ENCODE data around the gene ENPEP.

Gene ENPEP

GRCh38 chr4:110610940-110611831 lies 135.2 kb downstream of the ENPEP start:
- H3K36me3 ChIP-seq: no peaks in the 10 kb centered on the region
- H3K27ac ChIP-seq: no peak overlapping the region
- intact Hi-C loops (cut with DNase I; ENCODE audit: low total_unique reads): no loop called here
- DNase-seq: no peak
- TF ChIP-seq CTCF (IDR thresholded peaks at IDR 0.05): no peak
- H3K27me3 ChIP-seq: peaks cover 8 to 73% of the 10 kb centered on the region in 2 donors
- peak overlapping the region in 1 of 2 donors; percentile 38 for H3K4me3 ChIP-seq
- peaks cover 0 to 22% (median 12%) of the 10 kb centered on the region in 4 donors for H3K4me1 ChIP-seq
- H3K9me3 ChIP-seq: no peaks in the 10 kb centered on the region

- intact Hi-C loops (cut with DNase I; ENCODE audit: low total_unique reads): no loop called here
- peak overlapping the region in 1 of 2 donors; percentile 38 for H3K4me3 ChIP-seq
- no peaks in the 10 kb centered on the region for H3K36me3 ChIP-seq
- DNase-seq: no peak
- peaks cover 8 to 81% of the 10 kb centered on the region in 2 donors for H3K27me3 ChIP-seq
- H3K27ac ChIP-seq: no peak overlapping the region
- peaks cover 0 to 22% (median 13%) of the 10 kb centered on the region in 4 donors for H3K4me1 ChIP-seq
- H3K9me3 ChIP-seq: no peaks in the 10 kb centered on the region
- TF ChIP-seq CTCF (IDR thresholded peaks at IDR 0.05): no peak
Observed at GRCh38 chr4:110611968-110612447, 136.1 kb downstream of the ENPEP start.

GRCh38 chr4:110612631-110613269 lies 136.8 kb downstream of the ENPEP start:
- H3K36me3 ChIP-seq: no peaks in the 10 kb centered on the region
- no peak for TF ChIP-seq CTCF (IDR thresholded peaks at IDR 0.05)
- no peak overlapping the region for H3K27ac ChIP-seq
- H3K9me3 ChIP-seq: no peaks in the 10 kb centered on the region
- H3K4me1 ChIP-seq: peaks cover 0 to 22% (median 13%) of the 10 kb centered on the region in 4 donors
- peaks cover 8 to 86% of the 10 kb centered on the region in 2 donors for H3K27me3 ChIP-seq
- intact Hi-C loops (cut with DNase I; ENCODE audit: low total_unique reads): no loop called here
- H3K4me3 ChIP-seq: no peak overlapping the region
- DNase-seq: no peak

GRCh38 chr4:110613745-110614144 lies 137.8 kb downstream of the ENPEP start:
- intact Hi-C loops (cut with DNase I; ENCODE audit: low total_unique reads): no loop called here

More at GRCh38 chr4:110613745-110614144, 137.8 kb downstream of the ENPEP start:
- Histone ChIP-seq H3K9me3 (peaks cover 0 to 2% (median 0%) of the 10 kb centered on the region in 3 donors), H3K27ac (no peak overlapping the region), H3K4me3 (no peak overlapping the region), H3K36me3 (no peaks in the 10 kb centered on the region), H3K4me1 (peaks cover 0 to 28% (median 15%) of the 10 kb centered on the region in 4 donors), H3K27me3 (peaks cover 8 to 90% of the 10 kb centered on the region in 2 donors)
- no peak for DNase-seq
- no peak for TF ChIP-seq CTCF (IDR thresholded peaks at IDR 0.05)
